ENCODE measurements around the gene DNAJC28.

The DNAJC28 gene

GRCh38 chr21:33441489-33442477 lies 49.7 kb downstream of the DNAJC28 start:
- TF ChIP-seq FOXP2 (optimal IDR thresholded peaks at IDR 0.05; ENCODE audit: borderline replicate concordance, extremely low read depth, extremely low read length, insufficient read depth) (no peak), SIN3A (IDR thresholded peaks at IDR 0.05; ENCODE audit: borderline replicate concordance, insufficient read depth, low read length) (no peak), TAF1 (IDR thresholded peaks at IDR 0.05; ENCODE audit: borderline replicate concordance, insufficient read depth, low read length) (no peak), REST (IDR thresholded peaks at IDR 0.05; ENCODE audit: insufficient read depth in 1 of 2, low read depth in 2 of 2, low read length in 2 of 2) (no peak), POLR2AphosphoS5 (IDR thresholded peaks at IDR 0.05; ENCODE audit: low read depth, low read length) (no peak)

Data from PFSK-1 (cell line).